ENCODE measurements around the gene SAMD10. TPM values are rescaled to one million over a fixed set of nuclear protein-coding genes. Genes with fewer than 3 reads are reported as not detected.
A peak's percentile ranks its signal among the peaks of the same experiment; 100 is the strongest.
"Not testable (repeated sequence)": the region's sequence is repeated elsewhere in the genome, so short reads cannot be mapped to it uniquely, and the experiment has no call there.

SAMD10 gene
- total and polyA plus RNA-seq, 3 experiments from 2014 or later, result 15.6 to 24.5 (median 19.3) TPM

- no peaks in the 10 kb centered on the region for H3K9me3 ChIP-seq (ENCODE audit: low read length)
- ChIA-PET POLR2A (interaction anchor here (0.8 kb wide), 1 partner anchor 16 kb away, joined by 4 read pairs; no protein-coding TSS in a partner anchor), CTCF (no interaction called here)
- no peaks in the 10 kb centered on the region for H3K9me3 Mint-ChIP-seq
- DNase-seq, result no peak
- no peaks in the 10 kb centered on the region for H3K27me3 Mint-ChIP-seq
- H3K27me3 ChIP-seq (ENCODE audit: insufficient read depth, low read length, poor library complexity, severe bottlenecking), result no peaks in the 10 kb centered on the region
- no peak overlapping the region for H3K4me3 Mint-ChIP-seq
- H3K36me3 ChIP-seq (ENCODE audit: insufficient read depth, low read length), result peaks cover 81% of the 10 kb centered on the region
- H3K4me1 ChIP-seq (ENCODE audit: insufficient read depth, low read length), result no peaks in the 10 kb centered on the region
- H3K4me1 Mint-ChIP-seq, result no peaks in the 10 kb centered on the region
- no peak overlapping the region for H3K4me3 ChIP-seq (ENCODE audit: low read length)
- peak overlapping the region in 1 of 8 donors; percentile 50 for H3K27ac Mint-ChIP-seq
- peaks cover 12 to 92% (median 18%) of the 10 kb centered on the region in 3 donors for H3K36me3 Mint-ChIP-seq
- H3K27ac ChIP-seq (ENCODE audit: low read depth, low read length), result no peak overlapping the region
Observed at GRCh38 chr20:64022671-64023360, 43.4 kb upstream of the SAMD10 start.

- no peaks in the 10 kb centered on the region for H3K9me3 Mint-ChIP-seq
- H3K36me3 ChIP-seq (ENCODE audit: insufficient read depth, low read length), result peaks cover 75% of the 10 kb centered on the region
- POLR2A ChIA-PET, result interaction anchor here (0.7 kb wide), 1 partner anchor 235 kb away, joined by 4 read pairs; no protein-coding TSS in a partner anchor
- CTCF ChIA-PET, result no interaction called here
- DNase-seq, result no peak
- no peak overlapping the region for H3K4me3 Mint-ChIP-seq
- no peak overlapping the region for H3K27ac ChIP-seq (ENCODE audit: low read depth, low read length)
- no peak overlapping the region for H3K4me3 ChIP-seq (ENCODE audit: low read length)
- no peaks in the 10 kb centered on the region for H3K4me1 ChIP-seq (ENCODE audit: insufficient read depth, low read length)
- no peaks in the 10 kb centered on the region for H3K9me3 ChIP-seq (ENCODE audit: low read length)
- peaks cover 16 to 85% (median 17%) of the 10 kb centered on the region in 3 donors for H3K36me3 Mint-ChIP-seq
- peak overlapping the region in 2 of 8 donors; percentile 10 to 17 for H3K27ac Mint-ChIP-seq
- H3K27me3 ChIP-seq (ENCODE audit: insufficient read depth, low read length, poor library complexity, severe bottlenecking), result no peaks in the 10 kb centered on the region
- H3K27me3 Mint-ChIP-seq, result no peaks in the 10 kb centered on the region
- peaks cover 0 to 3% (median 0%) of the 10 kb centered on the region in 3 donors for H3K4me1 Mint-ChIP-seq
Observed at GRCh38 chr20:64021124-64021975, 41.9 kb upstream of the SAMD10 start.

- Histone ChIP-seq H3K27ac (ENCODE audit: low read depth, low read length) (no peak overlapping the region), H3K27me3 (ENCODE audit: insufficient read depth, low read length, poor library complexity, severe bottlenecking) (no peaks in the 10 kb centered on the region), H3K36me3 (ENCODE audit: insufficient read depth, low read length) (peaks cover 45% of the 10 kb centered on the region), H3K4me3 (ENCODE audit: low read length) (no peak overlapping the region), H3K9me3 (ENCODE audit: low read length) (peaks cover 16% of the 10 kb centered on the region), H3K4me1 (ENCODE audit: insufficient read depth, low read length) (peaks cover 27% of the 10 kb centered on the region)
- Mint-ChIP-seq H3K4me3 (no peak overlapping the region), H3K27ac (no peak overlapping the region), H3K4me1 (peaks cover 18 to 33% (median 26%) of the 10 kb centered on the region in 3 donors), H3K9me3 (peaks cover 0 to 17% (median 14%) of the 10 kb centered on the region in 5 donors), H3K27me3 (no peaks in the 10 kb centered on the region), H3K36me3 (peaks cover 24 to 60% (median 42%) of the 10 kb centered on the region in 3 donors)
- POLR2A ChIA-PET, result no interaction called here
- CTCF ChIA-PET, result no interaction called here
- no peak for DNase-seq
Observed at GRCh38 chr20:64015635-64016034, 36.2 kb upstream of the SAMD10 start.

GRCh38 chr20:64012385-64013154 lies 33.1 kb upstream of the SAMD10 start:
- Mint-ChIP-seq H3K9me3 (peaks cover 0 to 40% (median 34%) of the 10 kb centered on the region in 5 donors), H3K27ac (peak overlapping the region in 7 of 8 donors; percentile 54 to 90 (median 74)), H3K4me3 (peak overlapping the region in 5 of 7 donors; percentile 26 to 71 (median 51)), H3K36me3 (peaks cover 25 to 62% (median 56%) of the 10 kb centered on the region in 3 donors), H3K4me1 (peaks cover 25 to 48% (median 39%) of the 10 kb centered on the region in 3 donors)
- H3K4me1 ChIP-seq (ENCODE audit: insufficient read depth, low read length), result peaks cover 39% of the 10 kb centered on the region
- not testable (repeated sequence) for H3K27me3 Mint-ChIP-seq; H3K27me3 ChIP-seq (ENCODE audit: insufficient read depth, low read length, poor library complexity, severe bottlenecking)
- CTCF ChIA-PET, result interaction anchor here (1.2 kb wide), 1 partner anchor 32 kb away, joined by 4 read pairs; no protein-coding TSS in a partner anchor
- peaks cover 31% of the 10 kb centered on the region for H3K9me3 ChIP-seq (ENCODE audit: low read length)
- POLR2A ChIA-PET, result interaction anchor here (0.6 kb wide), 1 partner anchor 32 kb away, joined by 3 read pairs; the partner anchor contains the start of gene PRPF6
- H3K4me3 ChIP-seq (ENCODE audit: low read length), result peak overlapping the region; percentile 42
- H3K36me3 ChIP-seq (ENCODE audit: insufficient read depth, low read length), result peaks cover 52% of the 10 kb centered on the region
- DNase-seq, result peak in 2 of 5 donors; percentile 35 to 41
- H3K27ac ChIP-seq (ENCODE audit: low read depth, low read length), result peak overlapping the region; percentile 21

- Histone ChIP-seq H3K9me3 (ENCODE audit: low read length) (peaks cover 31% of the 10 kb centered on the region), H3K36me3 (ENCODE audit: insufficient read depth, low read length) (peaks cover 47% of the 10 kb centered on the region), H3K27me3 (ENCODE audit: insufficient read depth, low read length, poor library complexity, severe bottlenecking) (no peaks in the 10 kb centered on the region), H3K27ac (ENCODE audit: low read depth, low read length) (peak overlapping the region; percentile 10), H3K4me1 (ENCODE audit: insufficient read depth, low read length) (peaks cover 39% of the 10 kb centered on the region), H3K4me3 (ENCODE audit: low read length) (peak overlapping the region; percentile 44)
- DNase-seq, result peak in 3 of 5 donors; percentile 3 to 11 (median 7)
- Mint-ChIP-seq H3K9me3 (peaks cover 0 to 40% (median 34%) of the 10 kb centered on the region in 5 donors), H3K4me1 (peaks cover 25 to 46% (median 39%) of the 10 kb centered on the region in 3 donors), H3K4me3 (peak overlapping the region in 4 of 7 donors; percentile 26 to 69 (median 35)), H3K36me3 (peaks cover 24 to 65% (median 51%) of the 10 kb centered on the region in 3 donors), H3K27ac (peak overlapping the region in 7 of 8 donors; percentile 53 to 94 (median 79)), H3K27me3 (no peaks in the 10 kb centered on the region)
- ChIA-PET POLR2A (no interaction called here), CTCF (no interaction called here)
Observed at GRCh38 chr20:64011366-64011779, 31.9 kb upstream of the SAMD10 start.

- H3K27ac Mint-ChIP-seq, result peak overlapping the region in 4 of 8 donors; percentile 21 to 65 (median 52)
- Histone ChIP-seq H3K27ac (ENCODE audit: low read depth, low read length) (no peak overlapping the region), H3K4me1 (ENCODE audit: insufficient read depth, low read length) (peaks cover 39% of the 10 kb centered on the region), H3K9me3 (ENCODE audit: low read length) (peaks cover 31% of the 10 kb centered on the region), H3K4me3 (ENCODE audit: low read length) (peak overlapping the region; percentile 44), H3K36me3 (ENCODE audit: insufficient read depth, low read length) (peaks cover 46% of the 10 kb centered on the region), H3K27me3 (ENCODE audit: insufficient read depth, low read length, poor library complexity, severe bottlenecking) (no peaks in the 10 kb centered on the region)
- peaks cover 0 to 40% (median 34%) of the 10 kb centered on the region in 5 donors for H3K9me3 Mint-ChIP-seq
- DNase-seq, result no peak
- H3K4me3 Mint-ChIP-seq, result peak overlapping the region in 1 of 7 donors; percentile 68
- peaks cover 25 to 46% (median 39%) of the 10 kb centered on the region in 3 donors for H3K4me1 Mint-ChIP-seq
- CTCF ChIA-PET, result no interaction called here
- no peaks in the 10 kb centered on the region for H3K27me3 Mint-ChIP-seq
- H3K36me3 Mint-ChIP-seq, result peaks cover 24 to 69% (median 50%) of the 10 kb centered on the region in 3 donors
- POLR2A ChIA-PET, result interaction anchor here (1.3 kb wide), 1 partner anchor 31 kb away, joined by 4 read pairs; the partner anchor contains the start of gene SAMD10
Observed at GRCh38 chr20:64010711-64011237, 31.3 kb upstream of the SAMD10 start.

- Mint-ChIP-seq H3K4me3 (peak overlapping the region in 3 of 7 donors; percentile 7 to 19 (median 12)), H3K27me3 (no peaks in the 10 kb centered on the region), H3K27ac (peak overlapping the region in 3 of 8 donors; percentile 8 to 92 (median 66)), H3K9me3 (peaks cover 0 to 40% (median 33%) of the 10 kb centered on the region in 5 donors), H3K36me3 (peaks cover 24 to 69% (median 47%) of the 10 kb centered on the region in 3 donors), H3K4me1 (peaks cover 25 to 47% (median 40%) of the 10 kb centered on the region in 3 donors)
- H3K27me3 ChIP-seq (ENCODE audit: insufficient read depth, low read length, poor library complexity, severe bottlenecking), result no peaks in the 10 kb centered on the region
- CTCF ChIA-PET, result interaction anchor here (2.6 kb wide), 1 partner anchor 29 kb away, joined by 11 read pairs; no protein-coding TSS in a partner anchor
- H3K36me3 ChIP-seq (ENCODE audit: insufficient read depth, low read length), result peaks cover 37% of the 10 kb centered on the region
- H3K9me3 ChIP-seq (ENCODE audit: low read length), result peaks cover 31% of the 10 kb centered on the region
- POLR2A ChIA-PET, result interaction anchor here (1.3 kb wide), 1 partner anchor 30 kb away, joined by 4 read pairs; the partner anchor contains the start of gene SAMD10
- H3K4me3 ChIP-seq (ENCODE audit: low read length), result no peak overlapping the region
- no peak for DNase-seq
- H3K27ac ChIP-seq (ENCODE audit: low read depth, low read length), result no peak overlapping the region
- peaks cover 39% of the 10 kb centered on the region for H3K4me1 ChIP-seq (ENCODE audit: insufficient read depth, low read length)
Observed at GRCh38 chr20:64009811-64010387, 30.5 kb upstream of the SAMD10 start.

Measured in CD8-positive, alpha-beta memory T cell (primary cell).